Epithelial cell of prostate (primary cell): ENCODE data around the gene KCNQ1.

Experiments used
- DNase-seq: peaks from one replicate; pipeline ENCODE4 v3.0.0-alpha.2; 2011; ENCODE audit warnings: low read depth, low spot score
- H3K27ac ChIP-seq: fragments of 450-650 bp; 2 replicates; pipeline ENCODE4 v1.5.1; 2017; ENCODE audit warnings: mild to moderate bottlenecking

KCNQ1 gene

GRCh38 chr11:2540992-2541680 lies 96.3 kb downstream of the KCNQ1 start:
- no peak for DNase-seq
- H3K27ac ChIP-seq, result no peak overlapping the region

DNA sequence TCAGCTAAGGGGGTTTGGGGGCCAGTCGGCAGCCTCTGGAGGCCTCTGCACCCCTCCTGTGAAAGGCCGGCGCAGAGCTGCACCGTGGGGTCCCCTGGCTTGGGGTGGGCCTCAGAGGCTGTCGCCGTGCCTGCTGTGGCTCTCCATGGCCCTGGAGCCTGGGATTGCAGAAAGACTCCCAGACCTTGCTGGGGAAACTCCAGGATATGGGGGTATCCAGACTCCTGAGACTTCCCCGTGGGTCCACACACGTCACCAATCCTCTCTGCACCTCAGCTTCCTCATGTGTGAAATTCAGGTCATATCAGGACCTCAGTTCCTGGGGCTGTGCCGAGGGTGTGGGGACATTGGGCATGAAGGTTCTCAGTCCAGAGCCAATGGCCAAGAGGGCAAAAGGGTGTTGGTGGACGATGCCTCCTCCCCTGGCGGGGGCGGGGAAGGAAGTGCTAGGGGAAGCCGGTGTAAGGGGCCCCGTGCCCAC lies 97.1 kb downstream of the KCNQ1 start:
- no peak overlapping the region for H3K27ac ChIP-seq
- DNase-seq, result no peak

GRCh38 chr11:2542406-2542805 lies 97.6 kb downstream of the KCNQ1 start:
- DNase-seq, result no peak
- H3K27ac ChIP-seq, result no peak overlapping the region

GRCh38 chr11:2547806-2548205 lies 103.0 kb downstream of the KCNQ1 start:
- H3K27ac ChIP-seq, result no peak overlapping the region
- DNase-seq, result no peak

DNA sequence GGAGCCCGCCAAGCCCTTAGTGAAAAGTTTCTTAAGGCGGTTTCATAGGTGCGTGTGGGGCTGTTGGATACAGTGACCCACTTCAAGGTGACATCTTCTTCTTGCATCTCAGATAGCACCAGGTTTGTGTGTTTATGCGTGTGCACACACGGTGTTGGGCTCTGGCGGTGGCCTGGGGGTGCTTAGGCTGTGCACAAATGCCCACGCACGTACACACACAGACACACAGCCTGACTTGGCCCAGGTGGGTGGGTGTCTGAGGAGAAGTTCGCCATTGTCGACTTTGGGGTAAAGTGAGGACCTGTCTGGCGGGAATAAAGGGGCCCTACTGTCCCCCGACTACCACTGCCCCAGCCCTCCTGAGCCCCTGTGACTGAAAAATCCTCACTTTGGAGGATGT lies 103.8 kb downstream of the KCNQ1 start:
- H3K27ac ChIP-seq, result no peak overlapping the region
- DNase-seq, result no peak

GRCh38 chr11:2549080-2549479 lies 104.3 kb downstream of the KCNQ1 start:
- H3K27ac ChIP-seq, result no peak overlapping the region
- DNase-seq, result no peak

- no peak overlapping the region for H3K27ac ChIP-seq
- DNase-seq, result no peak
Observed at GRCh38 chr11:2549491-2549875, 104.7 kb downstream of the KCNQ1 start.

GRCh38 chr11:2549876-2550605 lies 105.2 kb downstream of the KCNQ1 start:
- no peak for DNase-seq
- H3K27ac ChIP-seq, result no peak overlapping the region

GRCh38 chr11:2550606-2550970 lies 105.8 kb downstream of the KCNQ1 start:
- DNase-seq, result no peak
- no peak overlapping the region for H3K27ac ChIP-seq

DNA sequence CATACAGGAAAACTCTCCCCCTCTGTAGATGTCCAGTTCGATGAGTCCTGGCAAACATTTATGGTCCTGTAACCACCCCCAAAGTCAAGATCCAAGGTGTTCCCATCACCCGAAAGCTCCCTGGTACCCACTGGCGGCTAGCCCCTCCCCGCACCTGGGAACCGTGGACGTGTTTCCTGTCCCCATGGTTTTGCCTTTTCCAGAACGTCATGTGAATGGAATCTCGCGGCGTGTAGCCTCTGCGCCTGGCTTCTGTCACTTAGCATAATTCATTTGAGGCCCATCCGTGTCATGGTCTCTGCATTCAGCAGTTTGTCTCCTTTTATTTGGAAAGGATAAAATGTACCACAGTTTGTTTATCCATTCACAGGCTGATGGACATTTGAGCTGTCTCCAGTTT lies 106.3 kb downstream of the KCNQ1 start:
- no peak overlapping the region for H3K27ac ChIP-seq
- no peak for DNase-seq

DNA sequence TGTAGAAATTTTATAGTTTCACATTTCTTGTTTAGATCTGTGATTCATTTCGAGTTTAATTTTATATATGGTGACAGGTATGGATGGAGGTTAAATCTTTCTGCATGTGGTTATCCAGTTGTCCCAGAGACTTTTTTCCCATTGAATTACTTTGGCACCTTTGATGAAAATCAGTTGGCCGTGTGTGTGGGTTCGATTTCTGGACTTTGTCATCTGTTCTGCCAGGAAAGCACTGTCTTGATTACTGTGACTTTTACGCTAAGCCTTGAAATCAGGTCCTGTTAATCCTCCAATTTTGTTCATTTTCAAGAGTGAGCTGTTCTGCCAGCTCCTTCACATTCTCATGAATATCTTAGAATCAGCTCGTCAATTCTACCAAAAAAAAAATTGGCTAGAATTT lies 107.4 kb downstream of the KCNQ1 start:
- DNase-seq, result no peak
- H3K27ac ChIP-seq, result no peak overlapping the region

DNA sequence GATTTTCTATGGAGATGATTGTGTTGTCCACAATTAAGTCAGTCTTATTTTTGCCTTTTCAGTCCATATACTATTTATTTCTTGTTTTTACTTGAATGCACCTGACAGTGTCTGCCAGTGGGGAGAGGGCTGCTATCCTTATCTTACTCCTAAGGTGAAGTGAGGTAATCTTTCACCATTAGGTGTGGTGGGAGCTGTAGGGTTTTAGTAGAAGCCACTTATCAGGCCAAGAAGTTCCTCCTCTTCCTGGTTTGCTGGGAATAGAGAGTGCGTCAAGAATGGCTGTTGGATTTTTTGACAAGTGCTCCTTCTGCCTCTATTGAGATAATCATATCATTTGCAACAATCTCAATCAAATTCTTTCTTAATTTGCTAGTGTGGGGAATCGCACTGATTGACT lies 108.4 kb downstream of the KCNQ1 start:
- H3K27ac ChIP-seq, result no peak overlapping the region
- DNase-seq, result no peak

DNA sequence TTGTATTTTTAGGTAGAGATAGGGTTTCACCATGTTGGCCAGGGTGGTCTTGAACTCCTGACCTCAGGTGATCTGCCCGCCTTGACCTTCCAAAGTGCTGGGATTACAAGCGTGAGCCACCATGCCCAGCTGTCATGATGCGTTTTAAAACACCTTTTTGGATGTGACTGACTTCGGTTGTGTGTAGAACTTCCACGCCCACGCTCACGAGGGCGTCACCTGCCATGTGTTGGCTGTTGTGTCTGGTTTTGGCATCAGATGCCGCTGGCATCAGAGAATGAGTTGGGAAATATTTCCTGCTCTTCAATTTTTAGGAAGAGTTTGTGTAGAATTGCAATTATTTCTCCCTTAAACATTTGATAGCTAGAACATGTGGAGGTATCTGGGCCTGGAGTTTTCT lies 109.1 kb downstream of the KCNQ1 start:
- no peak overlapping the region for H3K27ac ChIP-seq
- DNase-seq, result no peak

DNA sequence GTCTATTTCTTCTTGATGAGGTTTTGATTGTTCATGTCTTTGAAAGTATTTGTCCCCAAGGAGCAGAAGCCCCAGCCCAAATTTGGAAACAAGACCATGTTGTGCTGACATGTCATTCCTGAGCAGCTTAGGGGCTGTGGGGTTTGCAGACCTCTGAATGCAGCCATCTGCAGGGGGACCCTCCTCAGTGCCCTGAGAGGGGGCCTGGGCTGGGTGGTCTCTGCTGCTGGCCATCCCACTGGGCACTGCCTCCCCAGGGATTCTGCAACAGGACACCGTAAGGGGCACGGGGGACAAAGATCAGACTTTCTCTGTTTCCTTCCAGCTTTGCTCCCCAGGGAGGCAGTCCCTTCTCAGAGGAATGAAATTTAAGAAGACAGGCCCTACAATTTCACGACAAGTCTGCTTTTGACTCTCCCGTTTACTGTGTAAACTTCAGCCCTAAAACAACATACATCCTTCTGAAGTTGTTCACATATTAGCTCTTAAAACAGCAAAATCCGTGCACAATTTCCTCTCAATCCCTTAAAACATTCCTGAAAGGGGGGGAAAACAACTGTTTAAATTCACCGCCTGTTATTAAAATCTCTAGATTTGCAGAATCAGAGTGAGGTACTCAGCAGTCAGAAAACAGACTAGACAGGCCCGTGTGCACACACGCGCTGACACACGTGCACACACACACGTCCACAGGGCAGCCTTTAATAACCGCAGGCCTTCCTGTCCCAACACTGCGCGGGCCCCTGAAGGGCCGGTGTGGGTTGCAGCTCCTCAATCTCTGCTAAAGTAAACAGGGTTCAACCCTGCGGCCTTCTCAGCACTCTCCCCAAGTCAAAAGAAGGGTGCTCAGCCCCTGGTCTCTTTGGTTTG lies 109.8 kb downstream of the KCNQ1 start:
- no peak overlapping the region for H3K27ac ChIP-seq
- DNase-seq, result no peak

GRCh38 chr11:2555336-2555735 lies 110.5 kb downstream of the KCNQ1 start:
- H3K27ac ChIP-seq, result no peak overlapping the region
- DNase-seq, result no peak

GRCh38 chr11:2555891-2556290 lies 111.1 kb downstream of the KCNQ1 start:
- no peak overlapping the region for H3K27ac ChIP-seq
- DNase-seq, result no peak

- H3K27ac ChIP-seq, result no peak overlapping the region
- DNase-seq, result no peak
Observed at GRCh38 chr11:2557381-2557780, 112.6 kb downstream of the KCNQ1 start.

GRCh38 chr11:2558397-2558796 lies 113.6 kb downstream of the KCNQ1 start:
- no peak overlapping the region for H3K27ac ChIP-seq
- no peak for DNase-seq

- no peak for DNase-seq
- H3K27ac ChIP-seq, result no peak overlapping the region
Observed at GRCh38 chr11:2558861-2559526, 114.2 kb downstream of the KCNQ1 start.

DNA sequence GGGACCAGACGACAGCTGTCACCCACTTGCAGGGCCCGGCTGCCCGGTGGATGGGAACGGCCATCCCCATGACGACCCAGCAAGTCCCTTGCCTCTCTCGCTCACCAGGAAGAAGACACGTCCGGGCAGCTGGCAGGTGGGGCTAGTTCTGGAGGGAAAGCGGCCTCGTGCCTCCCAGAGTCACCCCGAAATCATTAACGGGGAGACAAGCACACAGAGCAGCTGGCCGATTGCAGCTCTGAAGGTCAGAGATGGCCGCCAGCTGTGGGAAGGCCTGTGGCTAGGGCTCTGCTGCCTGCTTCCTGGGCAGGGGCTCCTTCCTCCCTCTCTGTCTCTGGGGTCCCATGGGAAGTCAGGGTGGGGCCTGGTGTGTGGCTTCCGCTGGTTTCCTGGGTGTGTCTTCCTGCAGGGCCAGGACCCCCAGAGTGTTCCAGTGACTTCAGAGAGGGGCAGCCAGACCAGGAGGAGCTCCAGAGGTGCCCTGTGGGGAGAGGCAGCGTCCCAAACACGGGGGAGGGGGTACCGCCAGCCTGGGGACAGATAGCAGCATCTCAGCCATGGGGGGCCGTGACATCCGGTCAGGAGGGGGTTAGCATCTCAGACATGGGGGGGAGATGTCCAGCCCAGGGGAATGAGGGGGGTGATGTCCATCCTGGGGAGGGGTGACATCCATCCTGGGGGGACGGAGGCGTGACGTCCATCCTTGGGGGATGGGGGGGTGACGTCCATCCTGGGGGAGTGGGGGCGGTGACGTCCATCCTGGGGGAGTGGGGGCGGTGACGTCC lies 114.9 kb downstream of the KCNQ1 start:
- no peak overlapping the region for H3K27ac ChIP-seq
- DNase-seq, result no peak
